ENCODE results near the gene CACNB4. TPM values are rescaled to one million over a fixed set of nuclear protein-coding genes. Genes with fewer than 3 reads are reported as not detected.

Gene CACNB4
- total RNA-seq, 2 experiments from 2014 or later, result 0.34 to 0.41 TPM

DNA sequence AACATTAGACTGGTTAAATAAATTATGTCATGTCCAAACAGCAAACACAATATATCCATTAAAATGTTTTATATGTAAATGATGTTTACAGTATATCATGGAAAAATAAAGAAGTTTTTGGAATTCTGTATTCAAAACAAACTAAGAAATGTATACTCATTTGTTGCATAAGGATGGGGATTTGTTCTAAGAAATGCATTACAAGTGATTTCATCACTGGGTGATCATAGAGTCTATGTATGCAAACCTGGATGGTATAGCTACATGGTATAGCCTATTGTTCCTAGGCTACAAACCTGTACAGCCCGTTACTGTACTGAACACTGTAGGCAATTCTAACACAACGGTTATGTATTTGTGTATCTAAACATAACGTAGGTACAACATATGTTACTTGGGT, 305.7 kb downstream of the CACNB4 start:
- ChIA-PET POLR2A (interaction anchor here (0.6 to 0.9 kb wide), 2 partner anchors 35 to 80 kb away, joined by 3 read pairs; partner anchors contain the start of gene ARL5A), CTCF (interaction anchor here (1.7 kb wide), 1 partner anchor 15 kb away, joined by 4 read pairs; no protein-coding TSS in a partner anchor)
- intact Hi-C loops (cut with micrococcal nuclease), result no loop called here
- H3K4me3 Mint-ChIP-seq, result no peak overlapping the region
- H3K36me3 Mint-ChIP-seq (ENCODE audit: low read depth), result peaks cover 23% of the 10 kb centered on the region
- DNase-seq (no peak), ATAC-seq (no peak)
- H3K27me3 Mint-ChIP-seq, result no peaks in the 10 kb centered on the region
- H3K27ac Mint-ChIP-seq, result no peak overlapping the region
- H3K4me1 Mint-ChIP-seq (ENCODE audit: low read depth), result no peaks in the 10 kb centered on the region
- peaks cover 2% of the 10 kb centered on the region for H3K9me3 Mint-ChIP-seq
- TF ChIP-seq, protein P1, sequence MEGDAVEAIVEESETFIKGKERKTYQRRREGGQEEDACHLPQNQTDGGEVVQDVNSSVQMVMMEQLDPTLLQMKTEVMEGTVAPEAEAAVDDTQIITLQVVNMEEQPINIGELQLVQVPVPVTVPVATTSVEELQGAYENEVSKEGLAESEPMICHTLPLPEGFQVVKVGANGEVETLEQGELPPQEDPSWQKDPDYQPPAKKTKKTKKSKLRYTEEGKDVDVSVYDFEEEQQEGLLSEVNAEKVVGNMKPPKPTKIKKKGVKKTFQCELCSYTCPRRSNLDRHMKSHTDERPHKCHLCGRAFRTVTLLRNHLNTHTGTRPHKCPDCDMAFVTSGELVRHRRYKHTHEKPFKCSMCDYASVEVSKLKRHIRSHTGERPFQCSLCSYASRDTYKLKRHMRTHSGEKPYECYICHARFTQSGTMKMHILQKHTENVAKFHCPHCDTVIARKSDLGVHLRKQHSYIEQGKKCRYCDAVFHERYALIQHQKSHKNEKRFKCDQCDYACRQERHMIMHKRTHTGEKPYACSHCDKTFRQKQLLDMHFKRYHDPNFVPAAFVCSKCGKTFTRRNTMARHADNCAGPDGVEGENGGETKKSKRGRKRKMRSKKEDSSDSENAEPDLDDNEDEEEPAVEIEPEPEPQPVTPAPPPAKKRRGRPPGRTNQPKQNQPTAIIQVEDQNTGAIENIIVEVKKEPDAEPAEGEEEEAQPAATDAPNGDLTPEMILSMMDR (IDR thresholded peaks at IDR 0.05), result no peak

DNA sequence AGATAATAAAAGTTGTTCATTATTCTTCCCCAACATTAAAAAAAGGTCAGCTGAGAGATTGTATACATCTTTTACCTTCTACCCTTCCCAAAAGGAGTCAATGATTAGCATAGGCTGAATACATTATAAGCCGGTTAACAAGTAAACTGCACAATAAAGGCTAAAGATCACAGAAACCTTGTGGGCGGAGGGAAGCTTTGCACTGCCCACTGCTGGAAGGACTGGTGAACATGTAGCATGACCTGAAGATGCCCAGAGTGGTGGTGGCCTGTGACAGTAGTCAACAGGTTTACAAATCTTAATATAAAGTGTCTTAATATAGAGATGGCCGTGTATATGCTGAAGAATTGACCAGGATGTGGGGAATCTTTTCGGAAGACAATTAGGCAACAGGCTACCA, 306.3 kb downstream of the CACNB4 start:
- CTCF ChIA-PET, result interaction anchor here (1.7 kb wide), 1 partner anchor 15 kb away, joined by 4 read pairs; no protein-coding TSS in a partner anchor
- Mint-ChIP-seq H3K9me3 (peaks cover 2% of the 10 kb centered on the region), H3K27me3 (no peaks in the 10 kb centered on the region), H3K27ac (no peak overlapping the region), H3K4me1 (ENCODE audit: low read depth) (no peaks in the 10 kb centered on the region), H3K36me3 (ENCODE audit: low read depth) (peaks cover 25% of the 10 kb centered on the region), H3K4me3 (no peak overlapping the region)
- ATAC-seq, result no peak
- POLR2A ChIA-PET, result interaction anchor here (0.6 kb wide), 1 partner anchor 80 kb away, joined by 3 read pairs; no protein-coding TSS in a partner anchor
- intact Hi-C loops (cut with micrococcal nuclease), result no loop called here
- no peak for DNase-seq
- TF ChIP-seq, protein P1 (IDR thresholded peaks at IDR 0.05), result no peak

GRCh38 chr2:151791545-151791944, 307.3 kb downstream of the CACNB4 start:
- Mint-ChIP-seq H3K36me3 (ENCODE audit: low read depth) (peaks cover 21% of the 10 kb centered on the region), H3K27me3 (no peaks in the 10 kb centered on the region), H3K4me3 (no peak overlapping the region), H3K4me1 (ENCODE audit: low read depth) (no peaks in the 10 kb centered on the region), H3K9me3 (peaks cover 2% of the 10 kb centered on the region), H3K27ac (no peak overlapping the region)
- ChIA-PET CTCF (interaction anchor here (1.0 kb wide), 1 partner anchor 235 kb away, joined by 4 read pairs; no protein-coding TSS in a partner anchor), POLR2A (no interaction called here)
- ATAC-seq (no peak), DNase-seq (no peak)
- TF ChIP-seq, protein P1 (IDR thresholded peaks at IDR 0.05), result no peak
- intact Hi-C loops (cut with micrococcal nuclease), result no loop called here

GRCh38 chr2:151790689-151791088, 308.2 kb downstream of the CACNB4 start:
- POLR2A ChIA-PET, result interaction anchor here (0.7 kb wide), 1 partner anchor 364 kb away, joined by 3 read pairs; no protein-coding TSS in a partner anchor
- ATAC-seq, result no peak
- intact Hi-C loops (cut with micrococcal nuclease), result no loop called here
- H3K4me1 Mint-ChIP-seq (ENCODE audit: low read depth), result no peaks in the 10 kb centered on the region
- no peak for DNase-seq
- H3K27ac Mint-ChIP-seq, result no peak overlapping the region
- peaks cover 23% of the 10 kb centered on the region for H3K36me3 Mint-ChIP-seq (ENCODE audit: low read depth)
- no peaks in the 10 kb centered on the region for H3K27me3 Mint-ChIP-seq
- H3K9me3 Mint-ChIP-seq, result peaks cover 2% of the 10 kb centered on the region
- H3K4me3 Mint-ChIP-seq, result no peak overlapping the region
- TF ChIP-seq, protein P1 (IDR thresholded peaks at IDR 0.05), result no peak
- CTCF ChIA-PET, result no interaction called here

- POLR2A ChIA-PET, result interaction anchor here (0.5 kb wide), 1 partner anchor 238 kb away, joined by 3 read pairs; no protein-coding TSS in a partner anchor
- Mint-ChIP-seq H3K4me3 (no peak overlapping the region), H3K9me3 (peaks cover 2% of the 10 kb centered on the region), H3K27me3 (no peaks in the 10 kb centered on the region), H3K4me1 (ENCODE audit: low read depth) (no peaks in the 10 kb centered on the region), H3K36me3 (ENCODE audit: low read depth) (peaks cover 31% of the 10 kb centered on the region), H3K27ac (no peak overlapping the region)
- ATAC-seq (no peak), DNase-seq (no peak)
- intact Hi-C loops (cut with micrococcal nuclease), result no loop called here
- CTCF ChIA-PET, result interaction anchor here (1.0 to 1.6 kb wide), 2 partner anchors 18 to 28 kb away, joined by 3 to 5 read pairs; no protein-coding TSS in a partner anchor
- TF ChIP-seq, protein P1 (IDR thresholded peaks at IDR 0.05), result no peak
Measured at GRCh38 chr2:151789055-151789834, 309.6 kb downstream of the CACNB4 start.
